Left hindlimb (tissue), 1 donor: ENCODE results near the gene ZNF892.
"Not testable (repeated sequence)": the region's sequence is repeated elsewhere in the genome, so short reads cannot be mapped to it uniquely, and the experiment has no call there.

Experiments
- DNase-seq: peaks from one replicate; pipeline ENCODE4 v3.0.0-alpha.2; 2018

Gene ZNF892

DNA sequence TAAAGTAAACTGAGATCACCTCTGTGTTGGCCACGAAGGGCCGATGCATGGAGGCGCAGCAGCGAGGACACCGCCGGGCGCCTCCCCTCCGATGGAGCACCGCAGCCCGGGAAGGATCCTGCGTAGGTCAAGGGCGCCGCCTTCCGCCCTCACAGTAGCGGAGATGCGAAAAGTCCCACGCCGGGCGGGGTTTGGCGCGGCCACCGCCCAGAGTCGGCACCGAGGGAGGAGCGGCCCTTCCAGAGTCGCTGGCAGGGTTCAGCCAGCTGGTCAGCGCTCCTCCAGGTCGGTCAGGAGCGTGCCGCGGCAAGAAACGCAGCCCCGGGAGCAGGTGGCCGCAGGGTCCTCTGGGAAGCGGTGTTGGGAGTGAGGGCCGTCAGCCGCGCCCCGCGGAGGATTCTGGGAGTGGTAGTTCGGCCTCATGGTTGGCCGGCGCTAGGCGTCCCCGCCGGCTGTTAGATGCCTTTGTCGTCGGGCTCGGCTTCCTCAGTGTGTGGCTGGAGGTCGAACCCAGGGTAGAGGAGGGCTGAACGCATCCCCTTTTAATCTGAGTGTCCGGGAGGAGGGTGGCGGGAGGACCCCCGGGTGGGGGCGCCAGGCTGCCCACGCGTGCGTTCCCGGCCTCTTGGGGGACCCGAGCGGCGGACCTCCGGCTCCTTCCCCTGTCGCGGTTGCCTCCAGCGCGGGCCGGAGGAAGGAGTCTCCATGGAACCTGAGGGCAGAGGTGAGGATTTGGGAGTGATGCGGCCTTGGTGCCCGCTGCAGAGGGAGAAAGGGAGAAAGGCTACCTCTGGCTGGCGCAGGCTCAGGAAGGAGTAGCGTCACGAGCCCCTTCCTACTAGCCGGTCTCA, at the start of gene ZNF892:
Gene ZNF892 (plus strand): TSS at position 411 of the 851 bp plus-strand sequence. CDS start 295 bp downstream, at position 706.
- peak; percentile 93 for DNase-seq

DNA sequence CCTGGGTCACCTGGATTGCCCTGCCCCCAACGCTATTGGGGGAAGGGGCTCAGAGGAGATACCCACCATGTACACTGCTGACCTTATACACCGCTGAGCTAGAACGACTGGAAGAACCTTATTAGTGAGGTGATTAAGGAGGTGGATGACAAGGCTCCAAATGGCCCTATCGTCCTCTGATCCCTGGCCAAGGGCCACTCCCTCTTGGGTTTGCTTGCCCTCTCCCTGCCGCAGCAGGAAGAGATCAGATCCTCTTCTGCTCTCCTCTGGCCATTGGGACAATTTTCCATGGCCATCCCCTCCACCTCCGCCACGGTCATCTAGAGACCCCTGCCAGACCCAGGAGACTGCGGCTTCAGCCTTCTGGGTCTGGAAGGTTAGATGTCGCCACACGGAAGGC, 48.9 kb upstream of the ZNF892 start:
- no peak for DNase-seq

- peak; percentile 64 for DNase-seq
Observed at GRCh38 chr2:95158891-95159619, 48.3 kb upstream of the ZNF892 start.

DNA sequence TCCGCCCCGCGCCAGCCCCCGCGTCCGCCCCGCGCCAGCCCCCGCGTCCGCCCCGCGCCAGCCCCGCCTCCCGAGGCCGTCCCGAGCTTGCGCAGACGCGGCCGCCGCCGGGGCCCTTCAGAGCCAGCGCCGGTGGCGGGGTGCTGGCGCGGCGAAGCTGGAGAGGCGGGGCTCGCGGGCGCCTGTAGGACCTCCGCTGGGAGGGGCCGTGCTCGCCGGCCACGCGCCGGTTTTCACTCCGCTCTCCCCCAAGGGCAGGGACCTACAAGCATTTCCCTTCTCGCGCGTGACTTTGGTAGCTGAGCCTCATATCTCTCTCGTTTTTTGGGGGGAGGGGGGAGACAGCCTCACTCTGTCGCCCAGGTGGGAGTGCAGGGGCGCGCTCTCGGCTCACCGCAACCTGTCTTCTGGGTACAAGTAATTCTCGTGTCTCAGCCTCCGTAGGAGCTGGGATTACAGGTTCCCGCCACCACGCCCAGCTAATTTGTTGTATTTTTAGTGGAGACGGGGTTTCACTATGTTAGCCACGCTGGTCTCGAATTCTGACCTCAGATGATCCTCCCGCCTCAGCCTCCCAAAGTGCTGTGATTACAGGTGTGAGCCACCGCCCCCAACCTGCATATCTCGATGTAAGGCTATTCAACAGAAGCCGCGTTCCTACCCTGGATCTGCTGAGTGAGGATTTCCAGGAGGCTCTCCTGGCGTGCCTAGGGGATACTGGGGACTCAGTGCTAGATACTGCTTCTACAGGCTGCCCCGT, 47.5 kb upstream of the ZNF892 start, which contains the start of gene ZNF514:
Gene ZNF514 (minus strand): TSS at position 159 of the 760 bp plus-strand sequence. CDS start 6,595 bp downstream, outside the sequence.
- peak; percentile 77 for DNase-seq

- no peak for DNase-seq
Observed at GRCh38 chr2:95165030-95165370, 42.3 kb upstream of the ZNF892 start.

GRCh38 chr2:95165371-95166064, 41.8 kb upstream of the ZNF892 start, which contains the start of gene ZNF2:
Gene ZNF2, plus strand, starts transcription at chr2:95165809. Its CDS starts 10,418 bp downstream, at chr2:95176227.
- DNase-seq, result peak; percentile 98

DNA sequence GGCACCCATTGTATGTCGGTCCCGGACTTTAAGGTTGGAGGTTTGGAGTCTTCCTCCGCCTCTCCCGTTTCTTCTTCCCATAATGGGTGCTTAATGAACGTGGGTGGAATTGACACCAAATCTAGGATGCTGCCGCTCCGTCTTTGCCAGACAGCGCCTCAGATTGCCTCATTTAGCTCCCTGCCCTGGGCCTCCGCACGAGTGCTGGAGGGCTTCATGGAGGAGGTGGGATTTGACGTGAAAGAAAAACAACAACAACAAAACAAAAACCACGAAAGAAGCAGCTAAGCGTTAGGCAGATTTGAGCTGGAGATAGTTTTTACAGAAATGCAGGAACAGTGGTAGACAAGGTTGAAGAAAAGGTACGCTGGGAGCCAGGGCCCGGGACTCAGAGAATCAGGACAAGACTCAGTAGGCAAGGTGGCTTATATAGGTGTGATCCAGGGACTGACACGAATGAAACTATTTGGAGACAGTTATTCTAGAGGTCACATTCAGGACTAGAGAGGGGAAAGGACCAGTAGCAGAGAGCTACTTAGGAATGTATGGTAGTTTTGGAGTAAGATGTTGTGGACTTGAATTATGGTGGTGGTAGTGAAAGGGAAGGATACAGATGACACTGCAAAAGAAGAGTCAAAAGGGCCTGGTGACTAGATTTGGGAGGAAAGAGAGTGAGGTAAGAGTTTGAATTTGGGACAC, 41.1 kb upstream of the ZNF892 start:
- no peak for DNase-seq

- no peak for DNase-seq
Observed at GRCh38 chr2:95171902-95172301, 35.4 kb upstream of the ZNF892 start.

DNA sequence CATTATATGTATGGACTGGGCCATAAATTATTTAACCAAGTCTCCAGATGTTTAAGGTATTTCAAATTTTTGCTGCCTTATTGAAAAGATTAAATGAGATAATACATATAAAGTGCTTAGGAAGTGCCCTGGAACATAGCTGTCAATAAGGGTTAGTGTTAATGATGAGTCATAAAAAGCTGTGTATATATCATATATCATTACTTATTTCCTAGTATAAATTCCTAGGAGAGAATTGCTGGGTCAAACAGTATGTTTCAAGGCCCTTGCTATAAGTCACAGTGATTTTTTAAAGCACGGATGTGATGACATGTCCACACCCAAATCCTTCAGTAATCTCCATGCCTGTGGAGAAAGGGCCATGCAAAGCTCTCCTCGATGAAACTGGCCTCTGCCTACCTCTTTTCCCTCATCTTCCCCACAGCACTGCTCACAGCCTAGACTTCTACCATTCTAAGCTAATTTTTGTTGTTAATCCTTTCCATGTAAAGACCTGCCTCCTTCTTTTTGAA, 33.2 kb upstream of the ZNF892 start:
- DNase-seq, result no peak

DNA sequence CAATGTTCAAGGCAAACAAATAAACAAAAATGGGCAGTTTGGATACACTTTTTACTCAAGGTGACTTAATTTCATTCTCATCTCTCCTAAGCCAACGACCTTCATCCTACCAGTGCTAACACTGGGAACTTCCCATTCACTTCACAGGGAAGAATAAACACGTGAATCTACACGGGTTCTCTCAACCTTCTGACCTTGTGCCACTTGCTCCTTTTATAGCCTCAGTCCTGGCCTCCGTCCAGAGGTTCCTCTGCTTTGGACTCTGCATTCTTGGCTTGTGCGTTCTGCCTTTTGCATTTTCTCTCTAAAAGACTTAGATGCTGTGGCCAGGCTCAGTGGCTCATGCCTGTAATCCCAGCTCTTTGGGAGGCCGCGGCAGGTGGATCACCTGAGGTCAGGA, 27.9 kb upstream of the ZNF892 start:
- no peak for DNase-seq

DNA sequence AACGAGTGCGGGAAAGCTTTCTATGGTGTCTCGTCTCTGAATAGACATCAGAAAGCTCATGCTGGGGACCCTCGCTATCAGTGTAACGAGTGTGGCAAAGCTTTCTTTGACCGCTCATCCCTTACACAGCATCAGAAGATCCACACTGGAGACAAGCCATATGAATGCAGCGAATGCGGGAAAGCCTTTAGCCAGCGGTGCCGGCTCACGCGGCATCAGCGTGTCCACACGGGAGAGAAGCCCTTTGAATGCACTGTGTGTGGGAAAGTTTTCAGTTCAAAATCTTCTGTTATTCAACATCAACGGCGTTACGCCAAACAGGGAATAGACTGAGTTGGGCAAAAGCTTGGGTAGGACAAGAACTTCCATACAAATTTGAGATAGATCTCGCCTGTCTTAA, 25.5 kb upstream of the ZNF892 start:
- DNase-seq, result no peak

DNA sequence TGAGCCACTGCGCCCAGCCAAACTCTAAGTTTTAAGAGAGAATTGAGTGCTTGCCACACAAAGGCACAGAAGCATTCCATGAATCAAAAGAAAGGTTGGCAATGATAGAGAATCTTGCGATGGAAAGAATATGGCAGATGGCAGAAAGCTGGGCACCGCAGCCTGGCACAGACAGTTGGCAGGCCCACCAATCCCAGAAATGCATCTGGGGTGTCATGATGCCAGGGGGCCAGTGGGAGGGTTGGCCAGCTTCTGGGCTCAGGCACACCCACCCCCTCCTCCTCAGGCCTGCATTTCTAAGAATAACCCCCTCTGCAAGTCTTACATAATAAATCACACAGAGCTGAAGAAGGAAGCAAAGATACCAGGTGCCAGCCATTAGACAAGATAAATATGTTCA, 22.1 kb upstream of the ZNF892 start:
- DNase-seq, result no peak

DNA sequence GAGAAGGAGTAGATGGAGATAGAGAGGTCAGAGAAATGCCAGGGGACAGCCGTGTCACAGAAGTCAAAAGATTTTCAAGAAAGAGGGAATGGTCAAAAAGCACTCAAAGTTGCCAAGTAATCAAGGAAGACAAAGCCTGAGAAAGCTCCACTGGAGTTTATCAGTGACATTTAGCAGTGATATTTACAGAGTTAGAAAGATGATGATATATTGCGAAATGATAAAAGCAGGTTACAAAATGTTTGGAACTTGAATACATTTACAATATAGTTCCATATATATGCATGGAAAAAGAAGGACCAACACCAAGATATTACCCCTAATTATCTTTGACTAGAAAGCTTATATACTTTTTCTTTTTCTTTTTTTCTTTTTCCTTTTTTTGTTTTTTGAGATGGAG, 21.3 kb upstream of the ZNF892 start:
- DNase-seq, result no peak

- not testable (repeated sequence) for DNase-seq
Observed at GRCh38 chr2:95192956-95193355, 14.4 kb upstream of the ZNF892 start.

GRCh38 chr2:95203911-95204310, 3.4 kb upstream of the ZNF892 start:
- no peak for DNase-seq

GRCh38 chr2:95204396-95204795, 2.9 kb upstream of the ZNF892 start:
- no peak for DNase-seq

DNA sequence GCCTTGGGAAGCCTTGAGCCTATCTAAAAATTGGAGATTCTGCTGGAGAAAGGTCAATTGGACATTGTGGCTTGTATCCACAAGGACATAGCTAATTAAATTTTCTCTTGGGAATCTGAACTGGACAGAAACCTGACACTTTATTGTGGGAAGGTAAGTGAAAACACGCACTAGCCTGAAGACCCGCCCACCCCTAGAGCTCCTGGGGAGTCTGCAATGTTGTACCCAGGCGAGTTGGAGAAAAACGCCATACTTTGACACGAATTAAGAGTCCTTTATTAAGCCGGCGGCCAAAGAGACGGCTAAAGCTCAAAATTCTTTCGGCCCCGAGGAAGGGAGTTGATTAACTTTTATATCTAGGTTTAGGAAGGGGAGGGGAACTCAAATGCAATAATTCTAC, 1.2 kb upstream of the ZNF892 start:
- no peak for DNase-seq

- DNase-seq, result no peak
Observed at GRCh38 chr2:95208106-95208505, 785 bp downstream of the ZNF892 start.

GRCh38 chr2:95215018-95215612, 7.8 kb downstream of the ZNF892 start:
- no peak for DNase-seq

GRCh38 chr2:95220449-95220848, 13.1 kb downstream of the ZNF892 start:
- no peak for DNase-seq

- no peak for DNase-seq
Observed at GRCh38 chr2:95225658-95226057, 18.3 kb downstream of the ZNF892 start.
